ENCODE measurements around the gene CAMK1D. TPM values are rescaled to one million over a fixed set of nuclear protein-coding genes. Genes with fewer than 3 reads are reported as not detected.
A peak's percentile ranks its signal among the peaks of the same experiment; 100 is the strongest.

Gene CAMK1D
- total and polyA plus RNA-seq, 2 of the 8 experiments (the other 6 are each of a cell fraction or from before 2014, with no cell fraction given) = 3.5 to 10.6 TPM

GRCh38 chr10:12658526-12658925 is 309.2 kb downstream of the CAMK1D start:
- no peak overlapping the region for H2BK20ac ChIP-seq (ENCODE audit: low read length)
- no peak overlapping the region for H4K91ac ChIP-seq (replicated peaks; ENCODE audit: insufficient read length, low read length)
- H3K9ac ChIP-seq (replicated peaks in 1 of 4; ENCODE audit: extremely low read depth in 1 of 4, low read depth in 3 of 4, low read length in 3 of 4) = no peak overlapping the region
- no peak overlapping the region for H3K23ac ChIP-seq (ENCODE audit: insufficient read length)
- peaks cover 3% of the 10 kb centered on the region; the same call in 1 of the 2 replicates for H3K23me2 ChIP-seq (ENCODE audit: low read depth, low read length)
- H3K36me3 ChIP-seq (ENCODE audit: control insufficient read depth in 2 of 4, insufficient read depth in 4 of 4, low read length in 3 of 4) = no peaks in the 10 kb centered on the region
- 0 out of 2 replicates have a peak overlapping the region, but pooled peaks have one; percentile 39 for H2AK5ac ChIP-seq (ENCODE audit: low read depth, low read length)
- no peaks in the 10 kb centered on the region for H3K9me3 ChIP-seq (ENCODE audit: insufficient read depth in 2 of 2, low read depth in 1 of 2, low read length in 1 of 2)
- H3K4ac ChIP-seq (replicated peaks; ENCODE audit: insufficient read length, low read depth, low read length) = no peak overlapping the region
- H2AFZ ChIP-seq (ENCODE audit: low read length) = no peak overlapping the region
- H2BK12ac ChIP-seq (ENCODE audit: low read depth, low read length) = no peak overlapping the region
- H3K79me2 ChIP-seq (ENCODE audit: control insufficient read depth in 1 of 2, insufficient read depth in 2 of 2, low read length in 2 of 2) = no peaks in the 10 kb centered on the region
- DNase-seq (ENCODE audit: low read depth in 1 of 2, low spot score in 2 of 2) (no peak), FAIRE-seq (no peak)
- H2BK5ac ChIP-seq (ENCODE audit: low read depth, low read length) = no peak overlapping the region
- no peak overlapping the region for H3K27ac ChIP-seq (ENCODE audit: low read depth, low read length)
- H3K4me1 ChIP-seq (replicated peaks in 1 of 4; ENCODE audit: control insufficient read depth in 3 of 4, insufficient read depth in 4 of 4, low read length in 3 of 4) = no peaks in the 10 kb centered on the region
- H4K20me1 ChIP-seq (replicated peaks in 1 of 2; ENCODE audit: control insufficient read depth in 1 of 2, insufficient read depth in 2 of 2, low read length in 2 of 2) = no peaks in the 10 kb centered on the region
- no peak overlapping the region for H3K56ac ChIP-seq (replicated peaks; ENCODE audit: insufficient read length, low read depth, low read length)
- CTCF ChIA-PET (ENCODE audit: partially characterized antibody) = interaction anchor here (0.6 to 1.4 kb wide), 3 partner anchors 13 to 56 kb away, joined by 3 to 4 read pairs (median 4); no protein-coding TSS in a partner anchor
- 96% methylated on average over 6 of the region's 6 CpGs; no CpG with 5 or more reads in 1 of the 2 experiments for WGBS, 2 experiments (ENCODE audit: extremely low coverage in 1 of 2, insufficient coverage in 1 of 2, insufficient read length in 1 of 2, insufficient replicate concordance in 2 of 2, low coverage in 1 of 2, low lambda C conversion rate in 2 of 2, missing lambda C conversion rate in 1 of 2)
- no peak overlapping the region for H4K8ac ChIP-seq (ENCODE audit: extremely low read depth, insufficient read depth, low read length)
- no peak overlapping the region for H2BK120ac ChIP-seq (replicated peaks; ENCODE audit: low read depth, low read length)
- H4K5ac ChIP-seq (ENCODE audit: insufficient read length, low read depth, low read length) = no peak overlapping the region
- H2BK15ac ChIP-seq (ENCODE audit: low read length) = no peak overlapping the region
- POLR2A ChIA-PET (ENCODE audit: partially characterized antibody) = no interaction called here
- H3K27me3 ChIP-seq (replicated peaks in 1 of 4; ENCODE audit: control insufficient read depth in 3 of 4, extremely low read depth in 1 of 4, insufficient read depth in 3 of 4, low read length in 3 of 4) = no peaks in the 10 kb centered on the region
- no peak overlapping the region for H3K4me2 ChIP-seq (ENCODE audit: insufficient read depth in 1 of 2, low read depth in 2 of 2, low read length in 2 of 2)
- no peak overlapping the region for H3K18ac ChIP-seq (ENCODE audit: extremely low read depth, low read length)
- no peak overlapping the region for H3K14ac ChIP-seq (ENCODE audit: insufficient read length)
- H3K79me1 ChIP-seq (ENCODE audit: low read depth, low read length) = no peaks in the 10 kb centered on the region
- no peak overlapping the region for H3K4me3 ChIP-seq (ENCODE audit: extremely low read depth in 1 of 4, insufficient read depth in 2 of 4, low read depth in 3 of 4, low read length in 4 of 4)
- TF ChIP-seq ATF3 (IDR thresholded peaks at IDR 0.05; ENCODE audit: insufficient read depth, low read depth, low read length) = no peak
- TF ChIP-seq ATF2 (IDR thresholded peaks at IDR 0.05; ENCODE audit: low read length) = no peak
- no peak for TF ChIP-seq SUZ12 (IDR thresholded peaks at IDR 0.05; ENCODE audit: low read length)
- TF ChIP-seq POLR2A (IDR thresholded peaks at IDR 0.05; ENCODE audit: control extremely low read depth in 1 of 2, low read depth in 2 of 2, low read length in 2 of 2) = no peak
- TF ChIP-seq NRF1 (IDR thresholded peaks at IDR 0.05; ENCODE audit: low read depth, low read length) = no peak
- TF ChIP-seq TCF12 (IDR thresholded peaks at IDR 0.05; ENCODE audit: low read depth, low read length) = no peak
- TF ChIP-seq CEBPB (IDR thresholded peaks at IDR 0.05; ENCODE audit: low read depth, low read length) = no peak
- TF ChIP-seq RFX5 (IDR thresholded peaks at IDR 0.05; ENCODE audit: borderline replicate concordance, low read depth, low read length) = no peak
- no peak for TF ChIP-seq USF2 (IDR thresholded peaks at IDR 0.05; ENCODE audit: low read length)
- TF ChIP-seq RBBP5 (IDR thresholded peaks at IDR 0.05; ENCODE audit: borderline replicate concordance, low read depth, low read length) = no peak
- no peak for TF ChIP-seq BACH1 (IDR thresholded peaks at IDR 0.05; ENCODE audit: low read length)
- no peak for TF ChIP-seq TAF7 (optimal IDR thresholded peaks at IDR 0.05; ENCODE audit: borderline replicate concordance, low read depth, low read length)

Data from H1 (cell line).